Spleen (tissue), 11 donors: ENCODE measurements around the gene PLCH2. TPM values are rescaled to one million over a fixed set of nuclear protein-coding genes. Genes with fewer than 3 reads are reported as not detected.

Source experiments
- DNase-seq: peaks from one replicate; pipeline ENCODE4 v3.0.0-alpha.2; 2020
- H3K27ac ChIP-seq, 8 donors: fragments of 200-600 bp; sonication (generic) in 7 of 8; 1 replicate in 4 of 8; 2 replicates in 4 of 8; pipeline versions ENCODE4 v1.5.0 to v1.8.0; 2016 to 2021; ENCODE audit warnings: inconsistent platforms in 4 of 8, mild to moderate bottlenecking in 4 of 8, moderate library complexity in 1 of 8
- H3K27me3 ChIP-seq, 7 donors: fragments of 200-600 bp; sonication (generic) in 6 of 7; replicated peaks in 1 of 7; 1 replicate in 4 of 7; 2 replicates in 3 of 7; pipeline versions ENCODE4 v1.5.0 to v1.8.0; 2016 to 2021; ENCODE audit warnings: inconsistent platforms in 3 of 7, mild to moderate bottlenecking in 1 of 7
- H3K36me3 ChIP-seq, 6 donors: fragments of 200-600 bp; sonication (generic) in 5 of 6; 1 replicate in 4 of 6; 2 replicates in 2 of 6; pipeline versions ENCODE4 v1.5.0 to v1.8.0; 2016 to 2021; ENCODE audit warnings: inconsistent platforms in 2 of 6
- H3K4me1 ChIP-seq, 6 donors: fragments of 200-600 bp; sonication (generic) in 5 of 6; 1 replicate in 3 of 6; 2 replicates in 3 of 6; pipeline versions ENCODE4 v1.5.0 to v1.8.0; 2016 to 2021; ENCODE audit warnings: inconsistent platforms in 3 of 6
- H3K4me3 ChIP-seq, 8 donors: fragments of 200-600 bp; sonication (generic) in 7 of 8; 1 replicate in 4 of 8; 2 replicates in 4 of 8; pipeline versions ENCODE4 v1.5.0 to v1.8.0; 2016 to 2021; ENCODE audit warnings: inconsistent platforms in 4 of 8, mild to moderate bottlenecking in 4 of 8, moderate library complexity in 2 of 8
- H3K9me3 ChIP-seq, 8 donors: fragments of 200-600 bp; sonication (generic) in 7 of 8; 1 replicate in 4 of 8; 2 replicates in 4 of 8; pipeline versions ENCODE4 v1.5.0 to v1.8.0; 2016 to 2021; ENCODE audit warnings: inconsistent platforms in 4 of 8
- POLR2A ChIP-seq, 3 donors: fragments of 450-650 bp; IDR thresholded peaks; one replicate each; pipeline ENCODE4 v1.5.1; 2017; ENCODE audit warnings: antibody characterized with exemption in 3 of 3, mild to moderate bottlenecking in 1 of 3
- POLR2AphosphoS5 ChIP-seq, 3 donors: sonication (generic); formaldehyde crosslinking; IDR thresholded peaks; one replicate each; pipeline ENCODE4 v1.5.1; 2017; ENCODE audit warnings: antibody characterized with exemption in 3 of 3
- WGBS, 5 donors: extraction: QIAGEN DNeasy Blood & Tissue Kit in 3 of 5; methylation state at CpG; one replicate each; pipeline versions ENCODE4 v1.1.5 to v1.1.7; 2013 to 2018; 5-methylcytosine and 5-hydroxymethylcytosine counted together
- intact Hi-C: fragments of 100-400 bp; cut with DNase I; formaldehyde crosslinking; loops from one replicate; pipeline ENCODE4 v1.15.0; 2023; ENCODE audit warnings: low total_unique reads
- polyA plus RNA-seq, 3 donors: library from polyadenylated mRNA; stranded (reverse); fragments of 200-250 nt; gene quantifications; one replicate each; pipeline ENCODE4 v1.2.1, GENCODE V29; 2013
- total RNA-seq, 7 donors: library from RNA; depleted of rRNA in 3 of 7; stranded (reverse); fragments of >200 nt in 3 of 7; fragmentation: NEBNext Ultra II Directional in 4 of 7; extraction: Animal tissue kit (Norgen Biotek cat#: 25700) in 4 of 7; gene quantifications; one replicate each; pipeline versions ENCODE4 v1.1.0 to v1.2.1, GENCODE V29; 2016 to 2021
- TF ChIP-seq, protein P1 (sequence below), 11 experiments: fragments of 200-600 bp in 7 of 11; fragments of 450-650 bp in 4 of 11; sonication (generic) in 4 of 11; IDR thresholded peaks in 8 of 11; conservative IDR thresholded peaks in 3 of 11; 1 replicate in 7 of 11; 2 replicates in 4 of 11; pipeline versions ENCODE4 v1.4.0 to v1.8.0; 2016 to 2021; ENCODE audit warnings: antibody characterized with exemption in 11 of 11, inconsistent platforms in 4 of 11, mild to moderate bottlenecking in 1 of 11
- donor health status: healthy with polysubstance abuse.
- donor health status: DM: no; HTN: no; CAD: no; lungs with moderate emphysema.
- donor health status: DM: no; HTN: no; CAD: no.
- donor health status: Bipolar disorder and iron deficiency.
- donor health status: healthy.
- donor health status: DM: no; HTN: no; CAD: no.
- donor health status: DM: yes; HTN: yes; CAD: no.

The PLCH2 gene
- total and polyA plus RNA-seq, 10 donors = 2.2 to 21.0 (median 8.9) TPM

DNA sequence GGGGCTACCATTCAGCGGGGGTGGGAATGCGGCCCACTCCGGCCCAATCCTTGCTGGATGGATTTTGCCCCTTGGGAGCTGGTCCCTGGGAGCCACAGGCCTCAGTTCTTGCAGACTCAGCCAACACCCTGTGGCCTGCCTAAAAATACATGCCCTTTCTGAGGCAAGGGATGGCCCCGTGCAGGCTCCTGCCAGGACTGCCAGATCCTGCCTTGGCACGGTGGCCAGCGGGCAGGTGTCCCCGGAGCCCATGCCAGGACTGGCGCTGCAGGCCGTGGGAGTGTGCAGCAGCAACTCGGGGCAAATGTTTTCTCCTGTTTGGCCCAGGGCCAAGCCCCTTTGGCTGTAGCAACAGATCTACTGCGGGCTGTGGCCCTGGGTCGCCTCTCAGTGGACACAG lies 51.9 kb downstream of the PLCH2 start:
- peaks cover 42 to 89% (median 75%) of the 10 kb centered on the region in 6 donors for H3K4me1 ChIP-seq
- peak overlapping the region in 1 of 8 donors; percentile 52 for H3K27ac ChIP-seq
- no peaks in the 10 kb centered on the region for H3K36me3 ChIP-seq
- TF ChIP-seq, protein P1, sequence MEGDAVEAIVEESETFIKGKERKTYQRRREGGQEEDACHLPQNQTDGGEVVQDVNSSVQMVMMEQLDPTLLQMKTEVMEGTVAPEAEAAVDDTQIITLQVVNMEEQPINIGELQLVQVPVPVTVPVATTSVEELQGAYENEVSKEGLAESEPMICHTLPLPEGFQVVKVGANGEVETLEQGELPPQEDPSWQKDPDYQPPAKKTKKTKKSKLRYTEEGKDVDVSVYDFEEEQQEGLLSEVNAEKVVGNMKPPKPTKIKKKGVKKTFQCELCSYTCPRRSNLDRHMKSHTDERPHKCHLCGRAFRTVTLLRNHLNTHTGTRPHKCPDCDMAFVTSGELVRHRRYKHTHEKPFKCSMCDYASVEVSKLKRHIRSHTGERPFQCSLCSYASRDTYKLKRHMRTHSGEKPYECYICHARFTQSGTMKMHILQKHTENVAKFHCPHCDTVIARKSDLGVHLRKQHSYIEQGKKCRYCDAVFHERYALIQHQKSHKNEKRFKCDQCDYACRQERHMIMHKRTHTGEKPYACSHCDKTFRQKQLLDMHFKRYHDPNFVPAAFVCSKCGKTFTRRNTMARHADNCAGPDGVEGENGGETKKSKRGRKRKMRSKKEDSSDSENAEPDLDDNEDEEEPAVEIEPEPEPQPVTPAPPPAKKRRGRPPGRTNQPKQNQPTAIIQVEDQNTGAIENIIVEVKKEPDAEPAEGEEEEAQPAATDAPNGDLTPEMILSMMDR (IDR thresholded peaks at IDR 0.05 in 8 of 11, conservative IDR thresholded peaks at IDR 0.05 in 3 of 11) = no peak
- TF ChIP-seq POLR2A (IDR thresholded peaks at IDR 0.05) (no peak), POLR2AphosphoS5 (IDR thresholded peaks at IDR 0.05) (no peak)
- 71 to 92% (median 89%) methylated on average over 4 to 12 of the region's 12 CpGs for WGBS, 5 donors
- peaks cover 0 to 61% (median 29%) of the 10 kb centered on the region in 7 donors for H3K27me3 ChIP-seq
- no peak for DNase-seq
- H3K4me3 ChIP-seq = no peak overlapping the region
- intact Hi-C loops = no loop called here
- no peaks in the 10 kb centered on the region for H3K9me3 ChIP-seq

DNA sequence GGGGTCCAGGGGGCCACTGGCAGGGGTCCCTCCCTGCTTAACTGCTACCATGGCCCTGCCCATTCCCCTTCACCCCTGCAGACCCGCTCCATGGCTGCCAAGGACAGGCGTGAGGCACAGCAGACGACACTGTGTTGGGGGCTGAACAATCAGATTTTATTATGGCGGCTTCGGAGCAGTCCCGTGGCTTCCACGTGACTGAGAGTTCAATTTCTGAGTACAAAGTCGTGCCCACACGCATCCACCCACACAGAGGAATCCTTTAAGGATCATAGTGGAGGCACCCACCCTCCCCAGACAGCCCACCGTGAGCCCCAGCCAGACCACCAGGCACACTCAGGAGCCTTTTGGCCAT lies 52.5 kb downstream of the PLCH2 start:
- Histone ChIP-seq H3K4me1 (peaks cover 38 to 86% (median 69%) of the 10 kb centered on the region in 6 donors), H3K9me3 (no peaks in the 10 kb centered on the region), H3K4me3 (peak overlapping the region in 2 of 8 donors; percentile 42 to 70), H3K36me3 (no peaks in the 10 kb centered on the region), H3K27me3 (peaks cover 0 to 66% (median 29%) of the 10 kb centered on the region in 7 donors), H3K27ac (peak overlapping the region in 6 of 8 donors; percentile 23 to 64 (median 56))
- TF ChIP-seq POLR2AphosphoS5 (IDR thresholded peaks at IDR 0.05) (no peak), POLR2A (IDR thresholded peaks at IDR 0.05) (no peak)
- TF ChIP-seq, protein P1 (IDR thresholded peaks at IDR 0.05 in 8 of 11, conservative IDR thresholded peaks at IDR 0.05 in 3 of 11) = no peak
- 59 to 78% (median 67%) methylated on average over 7 to 10 of the region's 10 CpGs for WGBS, 5 donors
- DNase-seq = no peak
- intact Hi-C loops = no loop called here

DNA sequence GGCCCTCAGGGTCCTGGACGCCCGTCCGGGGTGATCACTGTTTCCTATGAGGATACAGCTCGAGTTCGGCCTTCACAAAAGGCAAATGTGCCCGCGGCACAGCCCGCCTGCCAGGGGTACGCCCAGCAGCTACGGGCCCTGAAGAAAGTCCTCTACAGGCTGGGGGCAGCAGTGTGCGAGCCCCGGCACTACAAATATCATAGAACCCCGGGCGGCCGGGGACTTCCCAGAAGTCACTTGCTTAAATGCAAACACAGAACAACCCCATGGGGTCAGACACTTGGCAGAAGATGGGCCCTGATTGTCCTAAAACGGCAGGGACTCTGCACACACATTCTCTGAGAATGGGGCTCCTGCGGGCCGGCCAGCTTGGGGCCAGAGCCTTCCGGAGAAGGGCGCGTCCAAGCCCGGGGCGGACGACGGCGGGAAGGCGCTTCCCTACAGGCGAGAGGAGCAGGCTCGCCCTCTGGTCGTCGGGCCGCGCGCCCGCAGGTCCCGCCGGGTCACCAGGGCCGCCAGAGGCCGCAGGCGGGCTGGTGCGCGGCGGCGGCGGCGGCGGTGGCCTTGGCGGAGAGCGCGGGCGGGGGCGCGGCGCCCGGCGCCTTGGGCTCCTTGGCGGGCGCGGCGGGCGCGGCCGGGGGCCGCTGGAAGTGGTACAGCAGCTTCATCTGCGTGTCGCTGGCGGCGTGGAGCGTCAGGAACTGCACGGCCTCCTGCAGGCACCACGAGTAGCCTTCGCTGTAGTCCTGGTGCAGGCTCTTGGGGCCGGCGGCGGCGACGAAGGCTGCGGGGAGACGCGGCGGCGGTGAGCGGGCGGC lies 53.1 kb downstream of the PLCH2 start:
- Histone ChIP-seq H3K4me1 (peaks cover 34 to 82% (median 65%) of the 10 kb centered on the region in 6 donors), H3K4me3 (peak overlapping the region in 7 of 8 donors; percentile 28 to 70 (median 40)), H3K27ac (peak overlapping the region in 6 of 8 donors; percentile 23 to 64 (median 56)), H3K9me3 (no peaks in the 10 kb centered on the region), H3K36me3 (no peaks in the 10 kb centered on the region), H3K27me3 (peaks cover 0 to 70% (median 29%) of the 10 kb centered on the region in 7 donors)
- no peak for DNase-seq
- WGBS, 5 donors = 2 to 13% (median 3%) methylated on average over 12 to 84 of the region's 84 CpGs
- intact Hi-C loops = no loop called here
- TF ChIP-seq POLR2A (IDR thresholded peaks at IDR 0.05) = no peak
- TF ChIP-seq, protein P1 (IDR thresholded peaks at IDR 0.05 in 8 of 11, conservative IDR thresholded peaks at IDR 0.05 in 3 of 11) = peak in 4 of 11 experiments; percentile 4 to 18 (median 14)
- TF ChIP-seq POLR2AphosphoS5 (IDR thresholded peaks at IDR 0.05) = peak in 2 of 3 donors; percentile 34
